GM10847 (cell line): ENCODE data around the gene C3orf52.

Experiments used
- POLR2A ChIP-seq: IDR thresholded peaks from 2 replicates; pipeline ENCODE4 v1.6.1; 2011; ENCODE audit not compliant: insufficient read length; ENCODE audit errors: extremely low read depth

Gene C3orf52

DNA sequence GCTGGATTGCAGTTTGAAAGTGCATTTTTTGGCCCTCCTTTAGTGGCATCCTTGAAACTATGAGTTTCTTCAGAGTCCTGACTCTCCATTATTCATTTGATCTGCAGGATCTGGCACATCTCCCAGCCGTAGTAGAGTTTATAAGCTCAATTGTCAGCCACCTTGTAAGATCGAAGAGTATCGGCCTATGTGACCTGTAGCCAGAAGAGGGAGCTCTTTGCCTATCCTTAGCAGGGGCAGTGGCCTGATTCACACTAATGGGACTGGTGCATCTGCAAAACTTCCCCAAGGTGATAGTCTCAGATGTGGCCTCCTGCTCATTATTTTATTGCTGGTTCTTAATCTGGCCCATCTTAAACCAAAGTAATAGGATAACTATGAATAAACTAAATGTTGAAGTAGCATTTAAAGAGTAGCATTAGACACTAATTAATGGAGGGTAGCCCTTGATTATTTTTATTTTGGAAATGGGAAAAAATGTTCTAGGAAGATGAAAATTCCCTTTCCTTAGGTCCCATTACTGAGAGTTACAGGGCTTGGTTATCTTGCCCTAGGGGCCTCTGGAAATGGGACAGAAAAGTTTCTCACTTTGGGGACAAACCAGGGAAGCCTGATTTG lies 25.7 kb downstream of the C3orf52 start:
- TF ChIP-seq POLR2A, result no peak

DNA sequence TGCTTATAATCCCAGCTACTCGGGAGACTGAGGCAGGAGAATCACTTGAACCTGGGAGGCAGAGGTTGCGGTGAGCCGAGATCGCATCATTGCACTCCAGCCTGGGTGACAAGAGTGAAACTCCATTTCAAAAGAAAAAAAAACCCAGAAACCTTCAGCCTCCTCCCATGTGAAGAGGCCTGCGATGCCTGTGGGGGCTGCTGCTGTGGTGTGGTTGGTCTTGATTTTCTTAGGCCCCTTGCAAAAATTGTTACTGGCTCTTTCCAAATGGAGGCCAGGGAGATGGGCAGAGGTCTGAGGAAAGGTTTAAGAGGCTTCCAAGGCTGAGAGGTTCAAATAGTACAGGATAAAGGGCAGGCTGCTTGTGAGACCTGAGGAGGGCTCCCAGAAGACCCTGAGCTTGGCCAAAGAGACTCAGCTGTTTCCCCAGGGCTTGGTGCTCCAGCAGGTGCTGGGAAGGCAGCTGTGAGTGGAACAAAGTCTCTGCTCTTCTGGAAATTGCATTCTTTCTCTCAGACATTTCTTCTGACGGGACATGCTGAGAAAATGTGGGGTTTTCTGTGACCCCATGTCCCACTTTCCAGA lies 28.5 kb downstream of the C3orf52 start:
- TF ChIP-seq POLR2A, result no peak

DNA sequence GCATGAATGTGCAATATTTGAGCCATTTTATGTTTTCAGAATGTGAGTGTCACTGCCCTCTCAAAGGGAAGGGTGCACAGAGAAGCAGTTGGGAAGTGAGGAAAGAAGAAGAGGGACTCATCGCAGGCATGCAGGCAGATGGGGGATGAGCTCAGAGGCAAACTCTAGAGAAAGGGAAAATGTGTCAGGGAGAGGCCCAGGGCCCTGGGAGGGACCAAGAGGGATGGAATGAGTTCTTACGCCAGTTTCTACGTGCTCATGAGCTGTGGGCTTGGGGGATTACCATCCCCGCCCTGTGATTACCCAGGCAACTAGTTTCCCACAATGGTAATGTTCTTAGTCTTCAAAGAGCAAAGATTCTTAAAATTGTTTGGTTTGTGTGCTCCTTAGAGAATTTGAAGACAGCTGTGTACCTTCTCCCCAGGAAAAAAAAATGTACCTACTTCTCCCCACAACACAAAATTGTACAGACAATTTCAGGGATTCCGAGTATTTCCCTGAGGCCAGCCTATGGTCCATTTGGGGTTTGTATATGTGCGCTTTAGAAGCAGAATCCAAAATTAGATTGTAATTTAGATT lies 29.1 kb downstream of the C3orf52 start:
- no peak for TF ChIP-seq POLR2A

DNA sequence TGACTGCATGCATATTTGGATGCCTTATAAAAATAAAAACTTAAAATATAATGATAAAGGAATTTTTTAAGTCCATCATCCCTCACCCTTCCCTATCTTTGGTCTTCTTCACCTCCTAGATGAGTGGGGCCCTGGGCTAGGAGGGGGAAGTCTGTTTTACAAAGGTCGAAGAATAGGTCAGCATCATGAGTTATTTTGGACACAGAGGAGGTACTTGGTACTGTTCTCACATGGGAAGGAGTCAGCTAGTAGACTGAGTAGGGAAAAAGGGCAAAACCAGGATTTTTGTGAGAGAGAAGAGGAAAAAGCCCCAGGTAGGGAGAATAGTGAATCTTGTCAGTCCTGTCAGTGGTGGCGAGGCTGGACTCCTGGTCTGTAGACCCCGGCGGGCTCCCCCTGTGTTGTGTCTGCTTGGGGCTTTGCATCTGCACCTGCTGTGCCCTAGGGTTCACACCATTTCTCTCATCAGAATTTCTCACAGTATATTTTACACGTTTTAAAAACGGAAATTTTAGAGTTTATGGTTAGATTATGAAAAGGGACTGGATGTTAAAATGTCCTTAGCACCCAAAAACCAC lies 29.7 kb downstream of the C3orf52 start:
- no peak for TF ChIP-seq POLR2A

DNA sequence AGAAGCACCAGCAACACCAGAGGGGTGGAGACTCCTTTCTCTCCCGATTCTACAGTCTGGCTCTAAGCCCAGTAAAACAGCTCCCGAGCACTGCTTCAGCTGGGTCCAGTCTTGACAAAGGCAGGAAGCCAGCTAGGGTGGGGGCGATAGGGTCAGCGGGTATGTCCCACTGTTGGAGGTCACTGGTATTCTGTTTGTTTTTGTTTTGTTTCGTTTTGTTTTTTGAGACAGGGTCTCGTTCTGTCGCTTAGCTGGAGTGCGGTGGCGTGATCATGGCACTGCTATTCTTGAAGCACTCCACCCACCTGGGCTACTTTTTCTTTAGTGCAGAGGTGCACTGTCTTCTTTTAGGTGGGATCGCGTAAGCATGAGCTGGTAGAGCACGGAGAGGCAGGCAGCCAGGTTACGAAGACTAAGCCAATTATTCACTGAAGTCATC lies 30.6 kb downstream of the C3orf52 start:
- TF ChIP-seq POLR2A, result no peak

DNA sequence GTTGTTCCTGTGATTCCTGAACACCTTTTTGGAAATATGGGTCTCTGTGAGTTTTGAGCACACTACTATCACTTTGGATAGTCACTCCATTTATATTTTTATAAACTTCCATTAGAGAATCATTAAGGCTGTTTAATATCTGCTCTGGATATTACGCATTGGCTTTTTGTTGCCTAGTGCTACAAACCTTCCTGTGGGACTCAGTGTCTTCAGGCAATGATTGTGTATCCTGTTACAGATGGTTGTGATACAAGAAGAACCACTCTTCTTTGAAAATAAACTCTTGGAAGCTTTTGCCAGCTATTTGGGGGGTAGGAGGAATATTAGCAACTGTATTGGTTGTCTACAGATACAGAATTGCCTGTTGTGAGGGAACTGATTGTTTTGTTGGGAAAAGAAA lies 31.2 kb downstream of the C3orf52 start:
- no peak for TF ChIP-seq POLR2A

DNA sequence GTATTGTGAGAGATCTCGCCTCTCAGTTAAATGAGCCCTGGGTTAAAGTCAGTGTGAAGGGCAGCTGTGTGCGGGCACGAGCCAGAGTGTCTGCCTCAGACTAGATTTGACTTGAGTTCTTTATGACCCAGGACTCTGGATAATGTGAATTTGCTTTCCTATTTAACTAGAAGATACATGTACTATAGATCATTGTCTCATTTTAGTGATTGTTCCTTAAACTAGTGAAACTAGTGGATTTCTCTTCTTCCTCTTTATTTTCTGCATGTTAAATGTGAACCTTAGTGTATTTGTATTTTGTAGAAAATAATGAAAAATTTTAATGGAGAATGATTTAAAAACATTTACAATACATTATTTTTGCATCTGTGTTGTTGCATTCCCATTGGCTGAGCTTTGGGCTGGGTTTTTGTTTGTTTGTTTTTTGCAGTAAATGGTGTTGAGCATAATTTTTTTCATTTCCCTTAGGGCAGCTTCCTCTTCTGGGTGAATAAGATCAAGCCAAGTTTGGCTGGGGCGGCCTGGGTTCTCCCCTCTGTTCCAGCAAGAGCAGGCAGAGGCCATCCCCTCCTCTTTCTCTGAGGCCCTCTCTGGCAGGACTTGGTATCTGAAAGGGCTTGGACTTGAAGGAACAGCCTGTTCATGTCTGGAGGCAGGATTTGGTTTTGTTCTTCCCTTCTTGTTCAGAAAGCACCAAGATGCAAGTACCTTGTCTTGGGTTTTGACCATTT lies 31.8 kb downstream of the C3orf52 start:
- TF ChIP-seq POLR2A, result no peak

DNA sequence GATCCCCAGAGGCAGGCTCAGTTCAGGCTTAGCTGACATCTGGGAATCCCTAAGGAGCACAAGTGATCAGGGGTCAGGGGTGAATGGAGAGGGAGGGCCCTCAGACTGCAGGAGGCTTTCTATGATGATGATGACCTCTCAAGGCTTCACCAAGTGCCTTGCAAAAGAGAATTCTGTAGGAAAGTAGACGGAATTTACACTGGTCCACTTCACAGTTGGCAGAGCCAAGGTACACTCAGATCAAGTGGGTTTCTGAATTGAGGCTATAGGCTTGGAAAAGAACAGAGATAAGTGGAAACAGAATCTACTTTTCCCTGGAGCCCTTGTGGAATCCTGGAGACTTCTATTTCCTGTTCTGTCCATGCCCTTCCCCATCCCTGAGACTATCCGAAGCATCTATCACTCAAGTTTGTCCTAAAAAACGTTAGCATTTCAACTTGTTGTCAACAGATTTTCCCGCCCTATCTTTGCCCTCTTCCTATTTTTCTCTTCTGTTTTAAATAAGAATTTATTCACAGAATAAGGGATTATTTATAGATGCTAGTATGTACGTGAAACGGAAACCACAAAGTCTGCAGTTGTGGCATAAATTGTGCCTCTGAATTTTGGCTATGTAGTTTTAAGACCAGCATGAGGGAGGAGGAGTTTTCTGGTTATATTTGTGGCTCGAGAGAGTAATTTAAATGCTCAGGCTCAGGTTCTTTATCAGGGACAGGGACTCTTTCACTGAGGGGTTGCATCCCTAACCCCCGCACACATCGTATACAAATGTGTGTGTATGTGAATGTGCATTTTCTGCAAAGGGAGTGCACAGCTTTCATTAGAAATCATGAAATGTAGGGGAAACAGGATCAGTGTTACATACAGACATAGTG lies 34.0 kb downstream of the C3orf52 start:
- no peak for TF ChIP-seq POLR2A

DNA sequence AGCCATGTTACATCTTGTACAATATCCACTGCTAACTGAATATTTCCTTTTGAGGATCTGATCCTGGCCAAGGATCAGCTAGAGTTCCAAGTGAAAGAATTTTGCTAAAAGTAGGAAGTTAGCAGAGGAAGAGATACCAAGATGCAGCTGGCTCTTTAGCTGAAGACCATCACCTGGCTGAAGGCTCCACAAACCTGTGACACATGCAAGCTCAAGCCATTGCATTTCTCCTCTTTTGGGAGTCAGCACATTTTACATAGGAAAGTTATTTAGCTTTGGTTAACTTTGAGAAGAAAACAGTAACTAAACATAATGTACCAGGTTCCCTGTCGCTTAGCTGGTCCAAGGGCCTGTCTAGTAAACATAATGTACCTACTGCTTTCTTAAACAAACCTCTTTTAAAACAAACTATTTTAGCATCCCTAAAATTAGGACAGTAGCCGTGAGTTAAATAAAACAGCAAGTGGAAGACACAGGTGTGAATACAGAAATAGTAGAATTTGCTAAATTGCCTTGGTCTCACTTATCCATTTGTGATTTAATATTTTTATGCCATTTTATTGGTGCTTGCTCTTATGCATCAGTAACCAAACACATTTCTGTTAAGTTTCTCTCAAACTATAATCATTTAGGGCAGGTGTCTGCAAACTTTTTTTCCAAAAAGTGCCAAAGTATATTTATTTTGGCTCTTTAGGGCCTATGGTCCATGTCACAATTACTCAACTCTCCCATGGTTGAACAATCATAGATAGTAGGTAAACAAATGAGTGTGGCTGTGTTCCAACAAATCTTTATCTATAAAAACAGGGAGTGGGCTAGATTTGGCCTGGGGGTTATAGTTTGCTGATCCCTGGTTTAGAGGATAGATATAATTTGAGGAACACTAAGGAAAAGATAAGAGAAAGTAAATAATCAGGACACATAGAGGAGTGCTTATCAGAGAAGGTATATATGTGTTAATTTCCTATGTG lies 35.7 kb downstream of the C3orf52 start:
- TF ChIP-seq POLR2A, result no peak

DNA sequence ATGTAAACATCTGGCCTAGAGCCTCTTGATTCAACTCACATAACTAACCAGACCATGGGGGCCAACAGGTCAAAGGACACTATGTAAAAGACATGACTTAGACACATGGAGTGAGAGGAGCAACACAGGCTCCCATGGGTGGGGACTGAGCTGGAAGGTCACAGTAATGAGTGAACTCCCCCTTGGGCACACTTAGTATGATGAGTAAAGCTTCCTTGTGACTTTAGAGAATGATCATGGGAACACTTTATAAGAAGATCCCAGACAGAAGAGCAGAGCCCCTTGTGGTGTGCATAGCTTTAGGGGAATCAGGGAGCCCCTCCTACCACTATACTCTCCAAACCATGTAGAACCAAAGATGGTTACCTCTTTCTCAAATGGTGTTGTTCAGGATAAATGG lies 36.7 kb downstream of the C3orf52 start:
- no peak for TF ChIP-seq POLR2A

DNA sequence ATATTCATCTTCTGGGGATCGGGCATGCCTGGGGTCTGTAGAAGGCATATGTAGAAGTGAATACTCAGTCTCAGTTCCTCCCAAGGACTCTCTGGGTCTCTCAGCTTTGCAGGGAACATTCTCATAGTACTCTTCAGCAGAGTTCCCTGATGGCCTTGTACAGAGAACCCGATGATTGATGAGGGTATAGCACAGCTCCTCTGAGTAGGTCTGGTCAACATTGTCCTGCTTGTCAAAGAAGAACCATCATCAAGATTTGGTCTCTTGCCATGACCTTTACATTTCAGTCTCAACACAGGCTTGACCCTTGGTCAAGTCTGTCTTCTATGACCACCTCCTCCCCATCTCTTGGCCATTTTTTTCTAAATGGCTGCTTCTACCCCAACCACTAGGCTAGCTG lies 37.4 kb downstream of the C3orf52 start:
- TF ChIP-seq POLR2A, result no peak

DNA sequence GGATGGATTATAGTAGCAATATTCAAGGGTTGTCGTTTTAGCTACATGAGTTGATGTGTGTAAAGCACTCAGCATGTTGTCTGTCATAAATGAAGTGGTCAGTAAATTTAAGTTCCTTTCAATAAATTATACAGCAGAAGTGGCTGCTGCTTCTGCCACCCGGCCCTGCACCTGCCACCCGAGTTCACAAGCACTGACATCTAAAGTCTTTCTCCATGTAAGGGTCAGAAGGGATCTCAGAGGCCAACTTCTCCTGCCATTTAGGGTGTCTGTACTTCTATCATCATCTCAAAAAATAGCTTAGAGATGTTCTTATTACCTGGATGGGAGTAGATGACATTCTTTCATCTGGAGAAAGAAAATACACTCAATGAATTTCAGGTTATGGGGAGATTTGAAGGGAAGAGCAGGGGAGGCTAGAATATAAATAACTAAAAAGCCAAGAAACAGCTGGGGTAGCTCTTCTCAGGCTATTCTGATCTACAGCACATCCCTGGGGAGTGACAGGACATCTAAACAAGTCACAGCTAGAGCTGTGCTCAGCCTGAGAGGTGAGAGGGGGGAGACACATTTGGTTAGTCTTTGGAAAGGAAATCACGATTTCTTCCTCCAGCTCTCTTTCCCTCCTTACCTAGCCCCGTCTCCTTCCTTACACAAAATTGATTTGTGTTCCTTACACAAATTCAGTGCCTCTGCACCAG lies 38.9 kb downstream of the C3orf52 start:
- TF ChIP-seq POLR2A, result no peak

DNA sequence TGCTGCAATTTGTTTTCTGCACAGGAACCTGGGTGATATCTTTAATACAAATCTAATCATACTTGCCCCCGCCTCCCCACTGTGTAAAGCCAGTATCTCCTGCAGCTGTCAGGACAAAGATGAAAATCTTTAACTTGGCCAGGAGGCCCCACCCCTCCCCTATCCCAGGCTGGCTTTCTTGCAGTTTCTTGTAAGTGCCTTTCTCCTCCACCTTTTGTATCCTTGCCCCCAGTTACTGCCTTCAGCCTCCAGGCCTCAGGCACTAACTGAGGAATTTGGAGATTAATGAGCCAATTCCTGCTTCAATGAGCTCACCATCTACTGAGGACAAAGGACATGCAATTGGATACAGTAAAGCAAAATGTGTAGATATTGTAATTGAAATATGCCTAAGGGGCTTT lies 40.3 kb downstream of the C3orf52 start:
- no peak for TF ChIP-seq POLR2A
